CD4-positive, alpha-beta T cell treated with Interleukin-15 for 4 hours (primary cell): Measurements from ENCODE around the gene TENT5D.
"Not testable (repeated sequence)": the region's sequence is repeated elsewhere in the genome, so short reads cannot be mapped to it uniquely, and the experiment has no call there.

ENCODE experiments used
- DNase-seq: peaks from one replicate; pipeline ENCODE4 v3.0.0-alpha.2; 2020; ENCODE audit warnings: low spot score

Gene TENT5D

GRCh38 chrX:80420147-80420546 is at the start of gene TENT5D:
Gene TENT5D (plus strand): TSS chrX:80420447. CDS start chrX:80442540, 22,093 bp downstream.
- DNase-seq, result no peak

- DNase-seq, result not testable (repeated sequence)
Observed at GRCh38 chrX:80385651-80386050, 34.6 kb upstream of the TENT5D start.

GRCh38 chrX:80388206-80388605 is 32.0 kb upstream of the TENT5D start:
- no peak for DNase-seq

- no peak for DNase-seq
Observed at GRCh38 chrX:80412042-80412441, 8.2 kb upstream of the TENT5D start.

GRCh38 chrX:80423000-80423399 is 2.8 kb downstream of the TENT5D start:
- no peak for DNase-seq

GRCh38 chrX:80423744-80424143 is 3.5 kb downstream of the TENT5D start:
- DNase-seq, result no peak

- DNase-seq, result no peak
Observed at GRCh38 chrX:80430826-80431504, 10.7 kb downstream of the TENT5D start.

GRCh38 chrX:80431505-80431832 is 11.2 kb downstream of the TENT5D start:
- no peak for DNase-seq

- no peak for DNase-seq
Observed at GRCh38 chrX:80432441-80432840, 12.2 kb downstream of the TENT5D start.

- no peak for DNase-seq
Observed at GRCh38 chrX:80432863-80433262, 12.6 kb downstream of the TENT5D start.

- DNase-seq, result not testable (repeated sequence)
Observed at GRCh38 chrX:80468166-80468565, 47.9 kb downstream of the TENT5D start.

GRCh38 chrX:80471582-80471981 is 51.3 kb downstream of the TENT5D start:
- DNase-seq, result no peak

GRCh38 chrX:80485543-80485942 is 65.3 kb downstream of the TENT5D start:
- no peak for DNase-seq

- DNase-seq, result no peak
Observed at GRCh38 chrX:80486299-80486698, 66.1 kb downstream of the TENT5D start.

GRCh38 chrX:80489166-80489565 is 68.9 kb downstream of the TENT5D start:
- DNase-seq, result no peak
